H1 (cell line): ENCODE results near the gene TFDP1. TPM values are rescaled to one million over a fixed set of nuclear protein-coding genes. Genes with fewer than 3 reads are reported as not detected.

Experiments used
- CBX5 ChIP-seq: fragments of 300-800, 300-1000 bp; sonication (generic); IDR thresholded peaks from 2 replicates; pipeline ENCODE4 v1.7.1; 2016; ENCODE audit warnings: antibody characterized with exemption, low read length, low read depth
- CEBPB ChIP-seq: IDR thresholded peaks from 2 replicates; pipeline ENCODE4 v1.6.1; 2012; ENCODE audit warnings: low read depth, low read length
- CTBP2 ChIP-seq: IDR thresholded peaks from 2 replicates; pipeline ENCODE4 v1.7.0; 2011; ENCODE audit warnings: borderline replicate concordance, mild to moderate bottlenecking, moderate library complexity, mixed read lengths, low read length; ENCODE audit not compliant: insufficient read depth, insufficient read length
- polyA plus RNA-seq, 7 experiments: library from polyadenylated mRNA; depleted of rRNA in 3 of 7; stranded (reverse) in 5 of 7; unstranded in 2 of 7; fragments of >200 nt in 5 of 7; fragments of 200-250 nt in 2 of 7; gene quantifications; 1 replicate in 5 of 7; 2 replicates in 1 of 7; 4 replicates in 1 of 7; pipeline versions ENCODE4 v1.2.1 to v1.2.3, GENCODE V29; 2011 to 2013; ENCODE audit warnings: missing spikeins in 2 of 7, mixed read lengths in 2 of 7
- total RNA-seq: library from RNA; stranded (reverse); fragmentation: NEBNext Ultra II Directional; extraction: Animal tissue kit (Norgen Biotek cat#: 25700); gene quantifications from 2 replicates; pipeline ENCODE4 v1.2.1, GENCODE V29; 2021
- TF ChIP-seq, protein P1 (sequence below): fragments of 300-600 bp; sonication (generic); IDR thresholded peaks from 2 replicates; pipeline ENCODE4 v1.7.1; 2012; ENCODE audit warnings: low read length, moderate library complexity, mild to moderate bottlenecking, inconsistent platforms; ENCODE audit not compliant: insufficient replicate concordance
- TF ChIP-seq, protein P2 (sequence below): IDR thresholded peaks from 2 replicates; pipeline ENCODE4 v1.6.1; 2012; ENCODE audit warnings: inconsistent platforms

Gene TFDP1
- total and polyA plus RNA-seq, 2 of the 8 experiments (the other 6 are each of a cell fraction or from before 2014, with no cell fraction given) = 43.6 to 81.9 TPM

DNA sequence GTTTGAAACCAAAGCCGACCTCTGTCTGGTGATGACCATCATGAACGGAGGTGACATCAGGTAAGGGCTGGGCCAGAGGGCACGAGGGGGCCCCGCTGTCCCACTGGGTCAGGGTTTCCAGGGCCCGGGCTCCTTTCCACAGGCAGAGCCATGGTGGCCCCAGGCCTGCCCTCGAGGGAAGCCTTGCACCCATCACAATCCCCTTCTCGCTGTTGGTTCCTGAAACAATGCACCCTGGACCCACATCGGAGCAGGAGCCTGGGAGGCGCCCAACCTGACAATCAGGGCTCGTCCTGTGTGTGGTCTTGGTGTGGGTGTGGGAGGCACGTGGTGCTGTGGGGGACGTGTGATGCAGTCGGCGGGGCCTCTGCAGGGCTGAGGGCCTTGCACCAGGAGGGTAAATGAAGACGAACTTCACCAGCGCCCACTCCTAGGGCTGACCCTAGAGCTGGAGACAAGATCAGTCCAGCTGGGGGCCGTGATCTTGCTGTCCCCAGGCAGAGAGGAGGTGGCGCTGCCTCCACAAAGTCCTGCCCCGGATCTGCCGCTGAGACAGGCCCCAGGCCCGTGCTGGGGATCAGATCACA lies 85.3 kb downstream of the TFDP1 start (continued):
- TF ChIP-seq, protein P1, sequence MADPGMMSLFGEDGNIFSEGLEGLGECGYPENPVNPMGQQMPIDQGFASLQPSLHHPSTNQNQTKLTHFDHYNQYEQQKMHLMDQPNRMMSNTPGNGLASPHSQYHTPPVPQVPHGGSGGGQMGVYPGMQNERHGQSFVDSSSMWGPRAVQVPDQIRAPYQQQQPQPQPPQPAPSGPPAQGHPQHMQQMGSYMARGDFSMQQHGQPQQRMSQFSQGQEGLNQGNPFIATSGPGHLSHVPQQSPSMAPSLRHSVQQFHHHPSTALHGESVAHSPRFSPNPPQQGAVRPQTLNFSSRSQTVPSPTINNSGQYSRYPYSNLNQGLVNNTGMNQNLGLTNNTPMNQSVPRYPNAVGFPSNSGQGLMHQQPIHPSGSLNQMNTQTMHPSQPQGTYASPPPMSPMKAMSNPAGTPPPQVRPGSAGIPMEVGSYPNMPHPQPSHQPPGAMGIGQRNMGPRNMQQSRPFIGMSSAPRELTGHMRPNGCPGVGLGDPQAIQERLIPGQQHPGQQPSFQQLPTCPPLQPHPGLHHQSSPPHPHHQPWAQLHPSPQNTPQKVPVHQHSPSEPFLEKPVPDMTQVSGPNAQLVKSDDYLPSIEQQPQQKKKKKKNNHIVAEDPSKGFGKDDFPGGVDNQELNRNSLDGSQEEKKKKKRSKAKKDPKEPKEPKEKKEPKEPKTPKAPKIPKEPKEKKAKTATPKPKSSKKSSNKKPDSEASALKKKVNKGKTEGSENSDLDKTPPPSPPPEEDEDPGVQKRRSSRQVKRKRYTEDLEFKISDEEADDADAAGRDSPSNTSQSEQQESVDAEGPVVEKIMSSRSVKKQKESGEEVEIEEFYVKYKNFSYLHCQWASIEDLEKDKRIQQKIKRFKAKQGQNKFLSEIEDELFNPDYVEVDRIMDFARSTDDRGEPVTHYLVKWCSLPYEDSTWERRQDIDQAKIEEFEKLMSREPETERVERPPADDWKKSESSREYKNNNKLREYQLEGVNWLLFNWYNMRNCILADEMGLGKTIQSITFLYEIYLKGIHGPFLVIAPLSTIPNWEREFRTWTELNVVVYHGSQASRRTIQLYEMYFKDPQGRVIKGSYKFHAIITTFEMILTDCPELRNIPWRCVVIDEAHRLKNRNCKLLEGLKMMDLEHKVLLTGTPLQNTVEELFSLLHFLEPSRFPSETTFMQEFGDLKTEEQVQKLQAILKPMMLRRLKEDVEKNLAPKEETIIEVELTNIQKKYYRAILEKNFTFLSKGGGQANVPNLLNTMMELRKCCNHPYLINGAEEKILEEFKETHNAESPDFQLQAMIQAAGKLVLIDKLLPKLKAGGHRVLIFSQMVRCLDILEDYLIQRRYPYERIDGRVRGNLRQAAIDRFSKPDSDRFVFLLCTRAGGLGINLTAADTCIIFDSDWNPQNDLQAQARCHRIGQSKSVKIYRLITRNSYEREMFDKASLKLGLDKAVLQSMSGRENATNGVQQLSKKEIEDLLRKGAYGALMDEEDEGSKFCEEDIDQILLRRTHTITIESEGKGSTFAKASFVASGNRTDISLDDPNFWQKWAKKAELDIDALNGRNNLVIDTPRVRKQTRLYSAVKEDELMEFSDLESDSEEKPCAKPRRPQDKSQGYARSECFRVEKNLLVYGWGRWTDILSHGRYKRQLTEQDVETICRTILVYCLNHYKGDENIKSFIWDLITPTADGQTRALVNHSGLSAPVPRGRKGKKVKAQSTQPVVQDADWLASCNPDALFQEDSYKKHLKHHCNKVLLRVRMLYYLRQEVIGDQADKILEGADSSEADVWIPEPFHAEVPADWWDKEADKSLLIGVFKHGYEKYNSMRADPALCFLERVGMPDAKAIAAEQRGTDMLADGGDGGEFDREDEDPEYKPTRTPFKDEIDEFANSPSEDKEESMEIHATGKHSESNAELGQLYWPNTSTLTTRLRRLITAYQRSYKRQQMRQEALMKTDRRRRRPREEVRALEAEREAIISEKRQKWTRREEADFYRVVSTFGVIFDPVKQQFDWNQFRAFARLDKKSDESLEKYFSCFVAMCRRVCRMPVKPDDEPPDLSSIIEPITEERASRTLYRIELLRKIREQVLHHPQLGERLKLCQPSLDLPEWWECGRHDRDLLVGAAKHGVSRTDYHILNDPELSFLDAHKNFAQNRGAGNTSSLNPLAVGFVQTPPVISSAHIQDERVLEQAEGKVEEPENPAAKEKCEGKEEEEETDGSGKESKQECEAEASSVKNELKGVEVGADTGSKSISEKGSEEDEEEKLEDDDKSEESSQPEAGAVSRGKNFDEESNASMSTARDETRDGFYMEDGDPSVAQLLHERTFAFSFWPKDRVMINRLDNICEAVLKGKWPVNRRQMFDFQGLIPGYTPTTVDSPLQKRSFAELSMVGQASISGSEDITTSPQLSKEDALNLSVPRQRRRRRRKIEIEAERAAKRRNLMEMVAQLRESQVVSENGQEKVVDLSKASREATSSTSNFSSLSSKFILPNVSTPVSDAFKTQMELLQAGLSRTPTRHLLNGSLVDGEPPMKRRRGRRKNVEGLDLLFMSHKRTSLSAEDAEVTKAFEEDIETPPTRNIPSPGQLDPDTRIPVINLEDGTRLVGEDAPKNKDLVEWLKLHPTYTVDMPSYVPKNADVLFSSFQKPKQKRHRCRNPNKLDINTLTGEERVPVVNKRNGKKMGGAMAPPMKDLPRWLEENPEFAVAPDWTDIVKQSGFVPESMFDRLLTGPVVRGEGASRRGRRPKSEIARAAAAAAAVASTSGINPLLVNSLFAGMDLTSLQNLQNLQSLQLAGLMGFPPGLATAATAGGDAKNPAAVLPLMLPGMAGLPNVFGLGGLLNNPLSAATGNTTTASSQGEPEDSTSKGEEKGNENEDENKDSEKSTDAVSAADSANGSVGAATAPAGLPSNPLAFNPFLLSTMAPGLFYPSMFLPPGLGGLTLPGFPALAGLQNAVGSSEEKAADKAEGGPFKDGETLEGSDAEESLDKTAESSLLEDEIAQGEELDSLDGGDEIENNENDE = no peak
- TF ChIP-seq, protein P2, sequence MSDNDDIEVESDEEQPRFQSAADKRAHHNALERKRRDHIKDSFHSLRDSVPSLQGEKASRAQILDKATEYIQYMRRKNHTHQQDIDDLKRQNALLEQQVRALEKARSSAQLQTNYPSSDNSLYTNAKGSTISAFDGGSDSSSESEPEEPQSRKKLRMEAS = no peak
- no peak for TF ChIP-seq CBX5
- no peak for TF ChIP-seq CEBPB
- TF ChIP-seq CTBP2 = no peak
